Spleen (tissue), 11 donors: ENCODE data around the gene METTL8. TPM values are rescaled to one million over a fixed set of nuclear protein-coding genes. Genes with fewer than 3 reads are reported as not detected.

Experiments used
- DNase-seq: peaks from one replicate; pipeline ENCODE4 v3.0.0-alpha.2; 2020
- H3K27ac ChIP-seq, 8 donors: fragments of 200-600 bp; sonication (generic) in 7 of 8; 1 replicate in 4 of 8; 2 replicates in 4 of 8; pipeline versions ENCODE4 v1.5.0 to v1.8.0; 2016 to 2021; ENCODE audit warnings: inconsistent platforms in 4 of 8, mild to moderate bottlenecking in 4 of 8, moderate library complexity in 1 of 8
- H3K27me3 ChIP-seq, 7 donors: fragments of 200-600 bp; sonication (generic) in 6 of 7; replicated peaks in 1 of 7; 1 replicate in 4 of 7; 2 replicates in 3 of 7; pipeline versions ENCODE4 v1.5.0 to v1.8.0; 2016 to 2021; ENCODE audit warnings: inconsistent platforms in 3 of 7, mild to moderate bottlenecking in 1 of 7
- H3K36me3 ChIP-seq, 6 donors: fragments of 200-600 bp; sonication (generic) in 5 of 6; 1 replicate in 4 of 6; 2 replicates in 2 of 6; pipeline versions ENCODE4 v1.5.0 to v1.8.0; 2016 to 2021; ENCODE audit warnings: inconsistent platforms in 2 of 6
- H3K4me1 ChIP-seq, 6 donors: fragments of 200-600 bp; sonication (generic) in 5 of 6; 1 replicate in 3 of 6; 2 replicates in 3 of 6; pipeline versions ENCODE4 v1.5.0 to v1.8.0; 2016 to 2021; ENCODE audit warnings: inconsistent platforms in 3 of 6
- H3K4me3 ChIP-seq, 8 donors: fragments of 200-600 bp; sonication (generic) in 7 of 8; 1 replicate in 4 of 8; 2 replicates in 4 of 8; pipeline versions ENCODE4 v1.5.0 to v1.8.0; 2016 to 2021; ENCODE audit warnings: inconsistent platforms in 4 of 8, mild to moderate bottlenecking in 4 of 8, moderate library complexity in 2 of 8
- H3K9me3 ChIP-seq, 8 donors: fragments of 200-600 bp; sonication (generic) in 7 of 8; 1 replicate in 4 of 8; 2 replicates in 4 of 8; pipeline versions ENCODE4 v1.5.0 to v1.8.0; 2016 to 2021; ENCODE audit warnings: inconsistent platforms in 4 of 8
- POLR2A ChIP-seq, 3 donors: fragments of 450-650 bp; IDR thresholded peaks; one replicate each; pipeline ENCODE4 v1.5.1; 2017; ENCODE audit warnings: antibody characterized with exemption in 3 of 3, mild to moderate bottlenecking in 1 of 3
- POLR2AphosphoS5 ChIP-seq, 3 donors: sonication (generic); formaldehyde crosslinking; IDR thresholded peaks; one replicate each; pipeline ENCODE4 v1.5.1; 2017; ENCODE audit warnings: antibody characterized with exemption in 3 of 3
- WGBS, 5 donors: extraction: QIAGEN DNeasy Blood & Tissue Kit in 3 of 5; methylation state at CpG; one replicate each; pipeline versions ENCODE4 v1.1.5 to v1.1.7; 2013 to 2018; 5-methylcytosine and 5-hydroxymethylcytosine counted together
- intact Hi-C: fragments of 100-400 bp; cut with DNase I; formaldehyde crosslinking; loops from one replicate; pipeline ENCODE4 v1.15.0; 2023; ENCODE audit warnings: low total_unique reads
- polyA plus RNA-seq, 3 donors: library from polyadenylated mRNA; stranded (reverse); fragments of 200-250 nt; gene quantifications; one replicate each; pipeline ENCODE4 v1.2.1, GENCODE V29; 2013
- total RNA-seq, 7 donors: library from RNA; depleted of rRNA in 3 of 7; stranded (reverse); fragments of >200 nt in 3 of 7; fragmentation: NEBNext Ultra II Directional in 4 of 7; extraction: Animal tissue kit (Norgen Biotek cat#: 25700) in 4 of 7; gene quantifications; one replicate each; pipeline versions ENCODE4 v1.1.0 to v1.2.1, GENCODE V29; 2016 to 2021
- TF ChIP-seq, protein P1 (sequence below), 11 experiments: fragments of 200-600 bp in 7 of 11; fragments of 450-650 bp in 4 of 11; sonication (generic) in 4 of 11; IDR thresholded peaks in 8 of 11; conservative IDR thresholded peaks in 3 of 11; 1 replicate in 7 of 11; 2 replicates in 4 of 11; pipeline versions ENCODE4 v1.4.0 to v1.8.0; 2016 to 2021; ENCODE audit warnings: antibody characterized with exemption in 11 of 11, inconsistent platforms in 4 of 11, mild to moderate bottlenecking in 1 of 11
- donor health status: healthy with polysubstance abuse.
- donor health status: DM: no; HTN: no; CAD: no; lungs with moderate emphysema.
- donor health status: DM: no; HTN: no; CAD: no.
- donor health status: Bipolar disorder and iron deficiency.
- donor health status: healthy.
- donor health status: DM: no; HTN: no; CAD: no.
- donor health status: DM: yes; HTN: yes; CAD: no.

The METTL8 gene
- total and polyA plus RNA-seq, 10 donors: 15.4 to 48.7 (median 24.7) TPM

DNA sequence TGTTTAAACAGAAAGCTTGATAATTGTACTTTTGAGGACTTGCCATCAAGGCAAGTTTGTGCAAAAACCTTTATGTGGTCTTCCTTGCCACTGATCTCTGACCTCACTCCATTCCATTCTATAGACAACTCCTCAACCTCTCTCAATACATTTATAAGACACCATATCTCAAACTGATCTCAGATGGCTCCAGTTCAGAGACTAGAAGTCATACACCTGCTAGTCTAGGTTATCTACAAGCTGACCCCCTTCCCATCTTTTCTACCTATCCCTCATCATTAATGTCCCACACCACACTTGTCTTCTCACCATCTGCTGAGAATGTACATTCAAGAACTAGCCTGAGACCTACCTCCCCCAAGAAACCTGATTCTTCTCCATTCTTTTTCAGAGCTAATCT lies 113.1 kb downstream of the METTL8 start:
- Histone ChIP-seq H3K9me3 (no peaks in the 10 kb centered on the region), H3K4me1 (peaks cover 0 to 83% (median 44%) of the 10 kb centered on the region in 6 donors), H3K27ac (peak overlapping the region in 7 of 8 donors; percentile 17 to 89 (median 70)), H3K4me3 (no peak overlapping the region), H3K36me3 (no peaks in the 10 kb centered on the region), H3K27me3 (no peaks in the 10 kb centered on the region)
- intact Hi-C loops: no loop called here
- DNase-seq: no peak
- TF ChIP-seq POLR2A (IDR thresholded peaks at IDR 0.05) (no peak), POLR2AphosphoS5 (IDR thresholded peaks at IDR 0.05) (no peak)
- TF ChIP-seq, protein P1, sequence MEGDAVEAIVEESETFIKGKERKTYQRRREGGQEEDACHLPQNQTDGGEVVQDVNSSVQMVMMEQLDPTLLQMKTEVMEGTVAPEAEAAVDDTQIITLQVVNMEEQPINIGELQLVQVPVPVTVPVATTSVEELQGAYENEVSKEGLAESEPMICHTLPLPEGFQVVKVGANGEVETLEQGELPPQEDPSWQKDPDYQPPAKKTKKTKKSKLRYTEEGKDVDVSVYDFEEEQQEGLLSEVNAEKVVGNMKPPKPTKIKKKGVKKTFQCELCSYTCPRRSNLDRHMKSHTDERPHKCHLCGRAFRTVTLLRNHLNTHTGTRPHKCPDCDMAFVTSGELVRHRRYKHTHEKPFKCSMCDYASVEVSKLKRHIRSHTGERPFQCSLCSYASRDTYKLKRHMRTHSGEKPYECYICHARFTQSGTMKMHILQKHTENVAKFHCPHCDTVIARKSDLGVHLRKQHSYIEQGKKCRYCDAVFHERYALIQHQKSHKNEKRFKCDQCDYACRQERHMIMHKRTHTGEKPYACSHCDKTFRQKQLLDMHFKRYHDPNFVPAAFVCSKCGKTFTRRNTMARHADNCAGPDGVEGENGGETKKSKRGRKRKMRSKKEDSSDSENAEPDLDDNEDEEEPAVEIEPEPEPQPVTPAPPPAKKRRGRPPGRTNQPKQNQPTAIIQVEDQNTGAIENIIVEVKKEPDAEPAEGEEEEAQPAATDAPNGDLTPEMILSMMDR (IDR thresholded peaks at IDR 0.05 in 8 of 11, conservative IDR thresholded peaks at IDR 0.05 in 3 of 11): no peak

DNA sequence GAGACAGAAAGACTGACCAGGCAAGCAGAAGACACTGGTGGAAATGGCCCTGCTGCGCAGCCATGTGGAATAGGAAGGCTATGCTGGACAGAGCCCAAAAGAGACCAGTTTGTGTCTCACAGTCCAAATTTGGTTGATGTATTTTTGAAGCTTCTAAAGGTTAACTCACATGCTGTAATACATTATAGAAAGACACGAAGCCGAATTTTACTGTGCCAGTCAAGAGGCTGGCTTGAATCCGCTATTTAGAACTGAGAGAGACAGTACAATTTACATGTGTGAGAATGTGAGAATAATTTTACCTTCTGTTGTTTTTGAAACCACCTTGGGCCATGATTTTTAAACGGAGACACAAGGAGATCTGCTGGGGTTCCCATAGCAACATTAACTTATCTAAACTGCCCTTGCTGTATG lies 113.6 kb downstream of the METTL8 start:
- TF ChIP-seq, protein P1 (IDR thresholded peaks at IDR 0.05 in 8 of 11, conservative IDR thresholded peaks at IDR 0.05 in 3 of 11): no peak
- TF ChIP-seq POLR2A (IDR thresholded peaks at IDR 0.05) (no peak), POLR2AphosphoS5 (IDR thresholded peaks at IDR 0.05) (no peak)
- intact Hi-C loops: no loop called here

DNA sequence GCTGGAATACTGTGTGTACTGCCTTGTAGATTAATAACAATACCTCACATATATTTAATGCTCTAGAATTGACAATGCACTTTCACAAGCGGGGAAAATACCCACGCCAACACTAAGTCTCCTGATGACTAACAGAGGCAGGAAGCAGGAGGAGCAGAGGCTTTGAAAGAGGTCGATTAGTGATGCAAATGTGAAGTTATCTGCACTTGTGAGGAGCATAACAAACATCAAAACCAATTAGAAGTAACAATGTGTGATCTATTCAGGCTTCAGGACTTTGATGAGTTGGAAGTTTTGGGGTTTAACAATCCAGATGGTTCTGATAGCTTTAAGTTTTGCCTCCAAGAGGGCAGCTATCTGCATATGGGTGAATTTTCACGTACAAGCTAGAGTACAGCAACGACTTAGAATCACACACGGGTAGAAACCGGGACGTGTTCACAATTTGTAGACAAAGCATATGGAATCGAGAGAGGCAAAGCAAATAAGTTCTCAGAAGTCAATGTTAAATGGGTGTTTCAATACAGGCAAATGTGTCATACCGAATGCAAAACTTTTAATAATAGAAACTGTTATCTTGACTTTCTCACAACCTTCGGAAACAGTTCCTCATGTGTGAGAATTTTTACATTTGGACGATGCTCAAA lies 114.5 kb downstream of the METTL8 start:
- Histone ChIP-seq H3K4me3 (peak overlapping the region in 1 of 8 donors; percentile 7), H3K27me3 (no peaks in the 10 kb centered on the region), H3K4me1 (peaks cover 0 to 73% (median 42%) of the 10 kb centered on the region in 6 donors), H3K27ac (peak overlapping the region in 7 of 8 donors; percentile 44 to 89 (median 70)), H3K9me3 (no peaks in the 10 kb centered on the region), H3K36me3 (no peaks in the 10 kb centered on the region)
- no peak for TF ChIP-seq POLR2A (IDR thresholded peaks at IDR 0.05)
- TF ChIP-seq POLR2AphosphoS5 (IDR thresholded peaks at IDR 0.05): no peak
- TF ChIP-seq, protein P1 (IDR thresholded peaks at IDR 0.05 in 8 of 11, conservative IDR thresholded peaks at IDR 0.05 in 3 of 11): no peak
- intact Hi-C loops: no loop called here
- DNase-seq: no peak
- WGBS, 5 donors: 57 to 69% (median 62%) methylated on average over 12 of the region's 12 CpGs

More for the DNA sequence above, 113.6 kb downstream of the METTL8 start:
- Histone ChIP-seq H3K36me3 (no peaks in the 10 kb centered on the region), H3K27ac (peak overlapping the region in 7 of 8 donors; percentile 34 to 89 (median 70)), H3K9me3 (no peaks in the 10 kb centered on the region), H3K4me1 (peaks cover 0 to 79% (median 44%) of the 10 kb centered on the region in 6 donors), H3K27me3 (no peaks in the 10 kb centered on the region), H3K4me3 (no peak overlapping the region)
- DNase-seq: no peak
- WGBS, 5 donors: 78 to 89% (median 85%) methylated on average over 5 of the region's 5 CpGs

DNA sequence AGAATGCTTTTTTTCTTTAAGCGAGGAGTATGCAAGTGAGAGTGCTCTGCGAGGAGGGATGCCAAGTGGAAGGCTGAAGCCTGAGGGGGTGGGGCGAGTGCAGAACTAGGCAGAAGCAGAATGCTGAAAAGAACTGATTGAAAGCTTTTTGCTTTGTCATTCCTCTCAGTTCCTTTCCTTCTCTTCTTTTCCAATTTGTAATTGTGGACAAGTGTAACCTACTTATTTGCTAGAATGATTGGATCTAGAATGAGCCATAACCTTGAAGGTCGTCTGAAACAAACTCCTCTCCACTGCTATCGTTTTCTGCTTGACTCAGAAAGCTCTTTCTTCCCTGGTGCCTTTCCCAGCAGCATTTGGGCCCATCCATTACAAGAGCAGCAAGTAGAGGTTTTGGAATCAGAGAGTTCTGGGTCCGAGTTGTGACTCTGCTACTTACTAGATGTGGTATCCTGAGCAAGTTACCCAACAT lies 115.3 kb downstream of the METTL8 start:
- Histone ChIP-seq H3K27ac (peak overlapping the region in 7 of 8 donors; percentile 44 to 89 (median 70)), H3K4me1 (peaks cover 0 to 66% (median 38%) of the 10 kb centered on the region in 6 donors), H3K36me3 (no peaks in the 10 kb centered on the region), H3K4me3 (no peak overlapping the region), H3K27me3 (no peaks in the 10 kb centered on the region), H3K9me3 (no peaks in the 10 kb centered on the region)
- WGBS, 5 donors: 29 to 71% (median 56%) methylated on average over 6 of the region's 6 CpGs
- TF ChIP-seq, protein P1 (IDR thresholded peaks at IDR 0.05 in 8 of 11, conservative IDR thresholded peaks at IDR 0.05 in 3 of 11): no peak
- TF ChIP-seq POLR2AphosphoS5 (IDR thresholded peaks at IDR 0.05) (no peak), POLR2A (IDR thresholded peaks at IDR 0.05) (no peak)
- intact Hi-C loops: no loop called here
- DNase-seq: no peak
